Mesothelial cell of epicardium (in vitro differentiated cells): ENCODE measurements around the gene LYRM4. TPM values are rescaled to one million over a fixed set of nuclear protein-coding genes. Genes with fewer than 3 reads are reported as not detected.

Source experiments
- DNase-seq, 2 experiments: peaks; one replicate each; pipeline ENCODE4 v3.0.0; 2021; ENCODE audit warnings: low spot score in 2 of 2; ENCODE audit not compliant: unreplicated experiment in 2 of 2
- H3K27ac Mint-ChIP-seq: 2 replicates; pipeline ENCODE4 v1.8.0; 2021; ENCODE audit warnings: mixed read lengths
- H3K27me3 Mint-ChIP-seq: 2 replicates; pipeline ENCODE4 v1.8.0; 2021; ENCODE audit warnings: low read depth, mixed read lengths
- H3K36me3 Mint-ChIP-seq: 2 replicates; pipeline ENCODE4 v1.8.0; 2021; ENCODE audit warnings: mixed read lengths
- H3K4me1 Mint-ChIP-seq: 2 replicates; pipeline ENCODE4 v1.8.0; 2021; ENCODE audit warnings: mixed read lengths
- H3K4me3 Mint-ChIP-seq: 2 replicates; pipeline ENCODE4 v1.8.0; 2021; ENCODE audit warnings: mild to moderate bottlenecking, moderate library complexity, mixed read lengths
- H3K9me3 Mint-ChIP-seq: 2 replicates; pipeline ENCODE4 v1.8.0; 2021; ENCODE audit warnings: mixed read lengths
- CTCF ChIP-seq: fragments of 200-600 bp; sonication (generic); IDR thresholded peaks from one replicate; pipeline ENCODE4 v1.5.0; 2021; ENCODE audit warnings: antibody characterized with exemption; ENCODE audit not compliant: unreplicated experiment
- total RNA-seq: library from RNA; stranded (reverse); gene quantifications from 3 replicates; pipeline ENCODE4 v1.2.1, GENCODE V29; 2021

Gene LYRM4
- total RNA-seq, 1 donor from 2014 or later: 35.5 TPM

GRCh38 chr6:5180636-5181035 lies 80.1 kb downstream of the LYRM4 start:
- H3K27me3 Mint-ChIP-seq: no peaks in the 10 kb centered on the region
- H3K27ac Mint-ChIP-seq: no peak overlapping the region

GRCh38 chr6:5179917-5180316 lies 80.8 kb downstream of the LYRM4 start:
- H3K36me3 Mint-ChIP-seq: no peaks in the 10 kb centered on the region
- no peak overlapping the region for H3K27ac Mint-ChIP-seq
- DNase-seq: no peak

More at GRCh38 chr6:5180636-5181035, 80.1 kb downstream of the LYRM4 start:
- no peak for DNase-seq
- peaks cover 9% of the 10 kb centered on the region for H3K4me1 Mint-ChIP-seq
- no peaks in the 10 kb centered on the region for H3K36me3 Mint-ChIP-seq
- no peaks in the 10 kb centered on the region for H3K9me3 Mint-ChIP-seq
- no peak overlapping the region for H3K4me3 Mint-ChIP-seq
- TF ChIP-seq CTCF: no peak

GRCh38 chr6:5178806-5179205 lies 81.9 kb downstream of the LYRM4 start:
- H3K27ac Mint-ChIP-seq: no peak overlapping the region
- no peaks in the 10 kb centered on the region for H3K9me3 Mint-ChIP-seq
- no peak for DNase-seq
- no peaks in the 10 kb centered on the region for H3K27me3 Mint-ChIP-seq
- H3K4me1 Mint-ChIP-seq: peaks cover 14% of the 10 kb centered on the region
- no peaks in the 10 kb centered on the region for H3K36me3 Mint-ChIP-seq
- no peak overlapping the region for H3K4me3 Mint-ChIP-seq
- TF ChIP-seq CTCF: no peak

More at GRCh38 chr6:5179917-5180316, 80.8 kb downstream of the LYRM4 start:
- Mint-ChIP-seq H3K27me3 (no peaks in the 10 kb centered on the region), H3K4me1 (peaks cover 9% of the 10 kb centered on the region), H3K4me3 (no peak overlapping the region), H3K9me3 (no peaks in the 10 kb centered on the region)
- no peak for TF ChIP-seq CTCF

- no peaks in the 10 kb centered on the region for H3K27me3 Mint-ChIP-seq
- TF ChIP-seq CTCF: no peak
- no peak overlapping the region for H3K4me3 Mint-ChIP-seq
- DNase-seq: no peak
- H3K27ac Mint-ChIP-seq: no peak overlapping the region
- peaks cover 15% of the 10 kb centered on the region for H3K4me1 Mint-ChIP-seq
- H3K9me3 Mint-ChIP-seq: no peaks in the 10 kb centered on the region
- no peaks in the 10 kb centered on the region for H3K36me3 Mint-ChIP-seq
These were observed 85.1 kb downstream of the LYRM4 start for GRCh38 chr6:5175635-5176034.

- no peak for TF ChIP-seq CTCF
- DNase-seq: no peak
- Mint-ChIP-seq H3K27ac (no peak overlapping the region), H3K4me3 (no peak overlapping the region), H3K9me3 (no peaks in the 10 kb centered on the region), H3K36me3 (no peaks in the 10 kb centered on the region), H3K27me3 (no peaks in the 10 kb centered on the region), H3K4me1 (peaks cover 15% of the 10 kb centered on the region)
These were observed 85.8 kb downstream of the LYRM4 start for GRCh38 chr6:5174756-5175549.
